Measurements from ENCODE around the gene TMEM178B. TPM values are rescaled to one million over a fixed set of nuclear protein-coding genes. Genes with fewer than 3 reads are reported as not detected.

Gene TMEM178B
- total and polyA plus RNA-seq, 2 experiments from 2014 or later: 0.24 to 0.30 TPM

- H3K79me2 ChIP-seq: no peaks in the 10 kb centered on the region
- no peak overlapping the region for H3K4me2 ChIP-seq
- H3K9me3 ChIP-seq (ENCODE audit: low read depth): no peaks in the 10 kb centered on the region
- TF ChIP-seq EZH2 (IDR thresholded peaks at IDR 0.05; ENCODE audit: borderline replicate concordance) (no peak), EZH2phosphoT487 (IDR thresholded peaks at IDR 0.05; ENCODE audit: low read depth, severe bottlenecking, unreplicated experiment) (no peak), CTCF (IDR thresholded peaks at IDR 0.05; ENCODE audit: poor library complexity) (peak; percentile 49)
- 32% methylated on average over 5 of the region's 5 CpGs for WGBS (ENCODE audit: low lambda C conversion rate, missing lambda C conversion rate)
- no peaks in the 10 kb centered on the region for H4K20me1 ChIP-seq (ENCODE audit: insufficient read depth, poor library complexity, severe bottlenecking)
- H3K36me3 ChIP-seq (replicated peaks; ENCODE audit: insufficient read depth, low read depth): no peaks in the 10 kb centered on the region
- no peak overlapping the region for H3K27ac ChIP-seq
- no peak overlapping the region for H2AFZ ChIP-seq
- DNase-seq (ENCODE audit: low spot score): peak; percentile 63
- no peaks in the 10 kb centered on the region for H3K9me2 ChIP-seq (replicated peaks; ENCODE audit: insufficient read depth)
- H3K4me3 ChIP-seq: no peak overlapping the region
- H3K4me1 ChIP-seq (ENCODE audit: insufficient read depth): no peaks in the 10 kb centered on the region
- H3K27me3 ChIP-seq: no peaks in the 10 kb centered on the region
Observed at GRCh38 chr7:141231018-141231792, 157.3 kb downstream of the TMEM178B start.

GRCh38 chr7:141232286-141233051 lies 158.6 kb downstream of the TMEM178B start:
- 65% methylated on average over 4 of the region's 4 CpGs for WGBS (ENCODE audit: low lambda C conversion rate, missing lambda C conversion rate)
- H3K4me1 ChIP-seq (ENCODE audit: insufficient read depth): no peaks in the 10 kb centered on the region
- no peak overlapping the region for H3K4me3 ChIP-seq
- no peaks in the 10 kb centered on the region for H3K79me2 ChIP-seq
- no peak for DNase-seq (ENCODE audit: low spot score)
- no peak overlapping the region for H3K27ac ChIP-seq
- no peaks in the 10 kb centered on the region for H3K9me2 ChIP-seq (replicated peaks; ENCODE audit: insufficient read depth)
- no peaks in the 10 kb centered on the region for H3K36me3 ChIP-seq (replicated peaks; ENCODE audit: insufficient read depth, low read depth)
- H3K4me2 ChIP-seq: no peak overlapping the region
- no peak overlapping the region for H2AFZ ChIP-seq
- H3K27me3 ChIP-seq: no peaks in the 10 kb centered on the region
- TF ChIP-seq EZH2phosphoT487 (IDR thresholded peaks at IDR 0.05; ENCODE audit: low read depth, severe bottlenecking, unreplicated experiment) (no peak), CTCF (IDR thresholded peaks at IDR 0.05; ENCODE audit: poor library complexity) (no peak), EZH2 (IDR thresholded peaks at IDR 0.05; ENCODE audit: borderline replicate concordance) (no peak)
- no peaks in the 10 kb centered on the region for H3K9me3 ChIP-seq (ENCODE audit: low read depth)
- H4K20me1 ChIP-seq (ENCODE audit: insufficient read depth, poor library complexity, severe bottlenecking): no peaks in the 10 kb centered on the region

- Histone ChIP-seq H3K9me3 (ENCODE audit: low read depth) (no peaks in the 10 kb centered on the region), H3K27me3 (no peaks in the 10 kb centered on the region), H3K79me2 (no peaks in the 10 kb centered on the region), H3K9me2 (replicated peaks; ENCODE audit: insufficient read depth) (no peaks in the 10 kb centered on the region), H2AFZ (no peak overlapping the region), H3K4me1 (ENCODE audit: insufficient read depth) (no peaks in the 10 kb centered on the region), H3K27ac (no peak overlapping the region), H4K20me1 (ENCODE audit: insufficient read depth, poor library complexity, severe bottlenecking) (no peaks in the 10 kb centered on the region), H3K4me2 (no peak overlapping the region), H3K4me3 (no peak overlapping the region), H3K36me3 (replicated peaks; ENCODE audit: insufficient read depth, low read depth) (no peaks in the 10 kb centered on the region)
- no peak for DNase-seq (ENCODE audit: low spot score)
- TF ChIP-seq EZH2 (IDR thresholded peaks at IDR 0.05; ENCODE audit: borderline replicate concordance): no peak
- no peak for TF ChIP-seq EZH2phosphoT487 (IDR thresholded peaks at IDR 0.05; ENCODE audit: low read depth, severe bottlenecking, unreplicated experiment)
- TF ChIP-seq CTCF (IDR thresholded peaks at IDR 0.05; ENCODE audit: poor library complexity): no peak
- WGBS (ENCODE audit: low lambda C conversion rate, missing lambda C conversion rate): 88% methylated on average over 8 of the region's 8 CpGs
Observed at GRCh38 chr7:141234335-141235105, 160.7 kb downstream of the TMEM178B start.
